GM18498 (cell line): Measurements from ENCODE around the gene EPS15.

Experiments used
- ATAC-seq: cut with Tn5 transposase; IDR thresholded peaks from one replicate; pipeline ENCODE4 v1.9.1; 2021; ENCODE audit warnings: mild to moderate bottlenecking, moderate library complexity; ENCODE audit not compliant: unreplicated experiment

The EPS15 gene

GRCh38 chr1:51322417-51323101 lies 196.5 kb downstream of the EPS15 start:
- no peak for ATAC-seq

GRCh38 chr1:51321924-51322280 lies 197.2 kb downstream of the EPS15 start:
- ATAC-seq = no peak

DNA sequence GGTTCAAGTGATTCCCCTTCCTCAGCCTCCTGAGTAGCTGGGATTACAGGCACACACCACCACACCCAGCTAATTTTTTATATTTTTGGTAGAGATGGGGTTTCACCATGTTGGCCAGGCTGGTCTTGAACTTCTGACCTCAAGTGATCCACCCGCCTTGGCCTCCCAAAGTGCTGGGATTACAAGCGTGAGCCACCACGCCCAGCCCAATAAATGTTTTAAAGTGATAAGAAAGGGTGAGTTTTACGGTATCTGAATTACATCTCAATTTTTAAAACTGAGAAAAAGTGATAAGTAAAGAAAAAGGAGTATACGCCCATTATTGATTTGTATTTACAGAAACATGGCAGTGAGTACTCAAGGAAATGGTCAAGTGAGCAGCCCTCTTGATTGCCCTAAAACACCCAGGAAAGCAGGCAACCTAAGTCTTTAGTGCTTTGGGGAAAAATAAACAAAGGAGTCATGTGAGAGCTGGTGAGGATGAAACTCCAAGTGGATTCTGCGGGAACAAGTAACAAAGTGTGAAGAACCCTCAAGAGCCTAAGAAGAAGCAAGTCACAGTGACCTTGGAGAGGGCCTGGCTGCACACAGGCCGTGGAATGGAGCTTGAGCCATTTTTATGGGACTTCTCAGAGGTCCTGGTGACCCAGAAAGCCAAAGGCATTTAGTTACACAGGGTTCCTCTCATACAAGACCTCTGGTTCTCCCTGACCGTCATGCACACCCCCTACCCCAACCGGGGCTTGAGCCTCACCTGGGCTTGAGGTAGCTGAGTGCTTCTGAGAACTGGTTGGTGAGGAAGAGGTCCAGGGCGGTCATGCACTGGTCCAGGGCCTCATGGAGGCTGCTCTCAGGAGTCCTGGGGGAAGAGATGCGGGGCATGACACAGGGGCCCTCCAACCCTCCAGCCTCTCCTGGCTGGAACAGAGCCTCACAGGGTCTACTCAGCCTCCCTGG lies 197.8 kb downstream of the EPS15 start:
- ATAC-seq = no peak

DNA sequence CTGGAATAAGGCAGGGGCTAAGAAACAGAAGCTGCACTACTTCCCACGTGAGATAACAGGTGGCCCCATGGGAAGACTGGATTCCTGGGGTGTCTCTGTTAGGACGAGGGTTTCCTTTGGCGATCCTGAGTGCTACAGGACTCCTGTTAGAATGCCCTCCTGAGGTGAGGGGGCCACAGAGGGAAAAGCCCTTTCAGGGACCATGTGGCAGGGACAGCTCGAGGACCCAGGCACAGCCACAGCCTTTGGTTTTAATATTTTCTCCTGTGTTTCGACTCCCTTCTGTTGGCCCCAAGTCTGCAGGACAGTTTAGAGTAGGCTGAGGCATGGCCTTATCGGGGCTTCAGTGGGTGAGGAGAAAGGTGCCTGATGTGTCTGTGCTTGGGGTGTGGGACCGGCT lies 201.3 kb downstream of the EPS15 start:
- ATAC-seq = no peak

GRCh38 chr1:51316846-51317120 lies 202.3 kb downstream of the EPS15 start:
- ATAC-seq = no peak

DNA sequence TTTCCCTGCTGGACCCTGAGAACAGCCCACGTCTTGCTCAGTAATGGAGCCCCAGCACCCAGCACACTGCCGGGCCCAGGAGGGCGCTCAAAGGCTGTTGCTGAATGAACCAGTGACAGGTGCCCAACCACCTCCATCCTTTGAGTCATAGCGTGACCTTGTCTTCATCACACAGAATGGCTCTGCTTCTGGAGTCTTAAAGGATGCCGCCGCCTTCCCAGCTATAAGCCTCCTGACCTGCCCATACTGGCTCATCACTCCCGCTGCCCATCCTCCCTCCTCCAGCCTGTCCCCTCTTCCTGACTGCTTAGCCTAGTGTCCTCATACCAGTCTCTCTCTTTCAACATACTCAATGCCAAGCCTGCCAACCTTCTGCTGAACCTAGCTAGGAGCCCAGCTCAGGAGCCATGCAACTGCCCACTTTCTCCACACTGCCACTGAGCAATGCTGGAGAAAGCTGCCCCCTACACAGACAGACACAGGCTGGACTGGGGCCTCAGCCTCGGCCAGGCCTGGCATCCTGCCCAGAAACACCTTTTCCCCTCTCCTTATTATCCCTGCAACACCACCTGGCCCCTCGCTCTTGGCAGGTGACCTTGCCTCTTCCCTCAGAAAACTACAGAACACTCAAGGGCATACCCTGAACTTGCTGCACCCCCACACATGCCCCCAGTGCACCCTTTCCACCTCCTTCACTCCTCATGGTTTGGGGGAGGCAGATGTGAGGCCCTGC lies 202.8 kb downstream of the EPS15 start:
- ATAC-seq = no peak

- no peak for ATAC-seq
Measured at GRCh38 chr1:51314974-51315373, 204.1 kb downstream of the EPS15 start.

- ATAC-seq = no peak
Measured at GRCh38 chr1:51313961-51314777, 204.9 kb downstream of the EPS15 start.

DNA sequence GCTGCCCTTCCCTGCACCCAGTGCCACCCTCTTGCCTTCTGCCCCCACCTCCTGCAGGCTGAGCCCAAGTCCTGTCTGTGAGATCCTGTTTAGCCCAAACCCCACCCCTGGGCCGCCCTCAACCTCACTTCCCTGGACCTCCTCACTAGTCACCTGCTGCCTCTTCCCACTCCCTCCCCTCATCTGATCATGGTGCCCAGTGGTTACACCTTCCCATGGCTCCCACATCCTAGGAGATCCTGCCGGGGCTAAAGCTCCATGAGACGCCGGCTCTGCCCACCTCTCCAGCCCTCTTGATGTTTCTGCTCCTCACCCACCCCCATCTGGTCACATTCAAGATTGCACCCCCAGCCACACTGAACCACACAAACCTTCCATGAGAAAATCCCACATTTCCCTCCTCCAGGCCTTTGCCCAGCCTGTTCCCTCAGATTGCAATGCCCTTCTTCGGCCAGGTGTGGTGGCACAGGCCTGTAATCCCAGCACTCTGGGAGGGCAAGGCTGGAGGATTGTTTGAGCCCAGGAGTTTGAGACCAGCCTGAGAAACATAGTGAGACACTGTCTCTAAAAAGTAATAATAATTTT lies 205.7 kb downstream of the EPS15 start:
- no peak for ATAC-seq

GRCh38 chr1:51312718-51313117 lies 206.3 kb downstream of the EPS15 start:
- no peak for ATAC-seq

GRCh38 chr1:51311826-51312225 lies 207.2 kb downstream of the EPS15 start:
- ATAC-seq = no peak

- ATAC-seq = no peak
Measured at GRCh38 chr1:51310871-51311613, 208.0 kb downstream of the EPS15 start.

- ATAC-seq = no peak
Measured at GRCh38 chr1:51309291-51309690, 209.8 kb downstream of the EPS15 start.

- no peak for ATAC-seq
Measured at GRCh38 chr1:51308636-51309035, 210.4 kb downstream of the EPS15 start.

DNA sequence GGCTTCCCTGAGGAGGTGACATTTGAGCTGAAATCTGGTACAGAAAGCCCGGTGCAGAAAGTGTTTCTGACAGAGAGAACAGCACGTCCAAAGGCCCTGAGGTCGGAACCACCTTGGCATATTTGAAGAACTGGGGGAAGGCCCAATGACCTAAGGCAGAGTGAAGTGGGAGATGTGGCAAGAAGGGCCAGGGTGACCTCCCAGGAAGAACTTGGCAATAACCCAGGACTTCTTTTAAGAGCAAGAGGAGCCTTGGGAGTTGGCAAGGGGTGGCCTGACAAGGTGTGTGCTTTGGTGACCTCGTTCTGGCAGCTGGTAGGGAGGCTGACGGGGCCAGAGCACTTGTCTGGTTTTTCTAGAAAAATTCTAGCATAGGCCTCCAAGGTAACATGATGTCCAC lies 212.1 kb downstream of the EPS15 start:
- ATAC-seq = no peak

DNA sequence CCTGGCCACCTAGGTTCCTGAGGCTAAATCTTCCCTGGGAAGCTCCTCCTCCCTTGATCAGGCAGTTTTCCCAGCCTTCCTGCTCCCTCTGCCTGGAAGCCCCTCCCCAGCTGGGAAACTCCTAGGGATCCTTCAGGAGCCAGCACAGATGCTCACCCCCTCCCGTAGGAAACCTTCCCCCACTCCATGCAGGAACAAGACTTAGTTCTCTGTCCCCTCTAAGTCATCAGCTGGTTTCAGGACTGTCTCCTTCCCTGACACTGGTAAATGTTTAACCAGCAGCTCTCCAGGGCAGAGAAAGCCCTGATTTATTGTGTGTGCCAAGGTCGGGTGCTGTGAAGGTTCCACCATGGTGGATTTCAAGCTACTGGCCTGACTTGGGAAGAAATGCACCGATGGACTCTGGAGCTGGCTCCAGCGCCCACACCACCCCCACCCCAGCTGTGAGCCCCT lies 213.7 kb downstream of the EPS15 start:
- ATAC-seq = no peak

GRCh38 chr1:51304360-51304759 lies 214.7 kb downstream of the EPS15 start:
- no peak for ATAC-seq
